NOMO-1 treated with dmso at 0.1 percent for 144 hours (cell line): ENCODE results near the gene MOGAT3.

ENCODE experiments used
- DNase-seq: peaks from one replicate; lab custom pipeline; 2025; ENCODE audit not compliant: unreplicated experiment; lab: John Stamatoyannopoulos, UW

Gene MOGAT3

GRCh38 chr7:101172854-101173751 lies 27.7 kb downstream of the MOGAT3 start:
- DNase-seq: no peak

- DNase-seq: no peak
These were observed 28.6 kb downstream of the MOGAT3 start for GRCh38 chr7:101172005-101172853.

GRCh38 chr7:101171442-101171837 lies 29.4 kb downstream of the MOGAT3 start:
- no peak for DNase-seq

- no peak for DNase-seq
These were observed 30.0 kb downstream of the MOGAT3 start for GRCh38 chr7:101170617-101171441.

GRCh38 chr7:101169838-101170551 lies 30.8 kb downstream of the MOGAT3 start:
- DNase-seq: peak; percentile 83

GRCh38 chr7:101169110-101169837 lies 31.6 kb downstream of the MOGAT3 start:
- no peak for DNase-seq

GRCh38 chr7:101168412-101169049 lies 32.3 kb downstream of the MOGAT3 start:
- no peak for DNase-seq

GRCh38 chr7:101167645-101168411 lies 33.0 kb downstream of the MOGAT3 start:
- no peak for DNase-seq

- no peak for DNase-seq
These were observed 33.8 kb downstream of the MOGAT3 start for GRCh38 chr7:101166909-101167644.

GRCh38 chr7:101166648-101166908 lies 34.3 kb downstream of the MOGAT3 start:
- DNase-seq: no peak

- no peak for DNase-seq
These were observed 34.7 kb downstream of the MOGAT3 start for GRCh38 chr7:101165958-101166647.

- peak; percentile 97 for DNase-seq
These were observed 35.5 kb downstream of the MOGAT3 start, which contains the start of gene VGF for GRCh38 chr7:101165075-101165957. TSS of gene VGF (minus strand) at chr7:101165569. CDS start at chr7:101164843, 726 bp downstream.

GRCh38 chr7:101164071-101164840 lies 36.6 kb downstream of the MOGAT3 start:
- DNase-seq: no peak

- DNase-seq: no peak
These were observed 37.4 kb downstream of the MOGAT3 start for GRCh38 chr7:101163279-101164070.
